H9 (cell line): ENCODE results near the gene ZNF786. TPM values are rescaled to one million over a fixed set of nuclear protein-coding genes. Genes with fewer than 3 reads are reported as not detected.

Source experiments
- DNase-seq: peaks from one replicate; pipeline ENCODE4 v3.0.0-alpha.2; 2017
- H2AFZ ChIP-seq: one replicate; pipeline ENCODE4 v1.6.1; 2013; ENCODE audit warnings: mild to moderate bottlenecking, low read length, control low read depth, moderate library complexity
- H2AK5ac ChIP-seq: 2 replicates; pipeline ENCODE4 v1.6.1; 2013; ENCODE audit warnings: low read length, control low read depth, mixed read lengths; ENCODE audit not compliant: insufficient read length
- H2BK120ac ChIP-seq: one replicate; pipeline ENCODE4 v1.6.1; 2013; ENCODE audit warnings: low read depth, mild to moderate bottlenecking, low read length, control low read depth, inconsistent platforms; ENCODE audit not compliant: poor library complexity, severe bottlenecking
- H2BK12ac ChIP-seq: 2 replicates; pipeline ENCODE4 v1.6.1; 2013; ENCODE audit warnings: low read length, control low read depth, mixed read lengths, low read depth; ENCODE audit not compliant: insufficient read length
- H2BK15ac ChIP-seq: 2 replicates; pipeline ENCODE4 v1.6.1; 2013; ENCODE audit warnings: low read depth, low read length, control low read depth
- H2BK20ac ChIP-seq: one replicate; pipeline ENCODE4 v1.6.1; 2013; ENCODE audit warnings: low read depth, mild to moderate bottlenecking, low read length, control low read depth, inconsistent platforms; ENCODE audit not compliant: poor library complexity, severe bottlenecking
- H2BK5ac ChIP-seq: 2 replicates; pipeline ENCODE4 v1.6.1; 2013; ENCODE audit warnings: low read length, control low read depth, mixed read lengths; ENCODE audit not compliant: insufficient read length
- H3K14ac ChIP-seq: 2 replicates; pipeline ENCODE4 v1.6.1; 2013; ENCODE audit warnings: low read length, control low read depth; ENCODE audit not compliant: insufficient read depth
- H3K18ac ChIP-seq: 2 replicates; pipeline ENCODE4 v1.6.1; 2013; ENCODE audit warnings: low read depth, mild to moderate bottlenecking, mixed read lengths, low read length, control low read depth; ENCODE audit not compliant: insufficient read length
- H3K23ac ChIP-seq: 2 replicates; pipeline ENCODE4 v1.6.1; 2013; ENCODE audit warnings: low read length, control low read depth, mixed read lengths, low read depth; ENCODE audit not compliant: insufficient read length
- H3K23me2 ChIP-seq: 2 replicates; pipeline ENCODE4 v1.6.1; 2013; ENCODE audit warnings: low read depth, mild to moderate bottlenecking, mixed read lengths, low read length, control low read depth; ENCODE audit not compliant: insufficient read length, poor library complexity, severe bottlenecking
- H3K27ac ChIP-seq: 2 replicates; pipeline ENCODE4 v1.5.1; 2013; ENCODE audit warnings: low read length, control low read depth, mixed read lengths, low read depth; ENCODE audit not compliant: insufficient read length
- H3K27me3 ChIP-seq: 2 replicates; pipeline ENCODE4 v1.6.1; 2013; ENCODE audit warnings: low read length, control low read depth, inconsistent platforms; ENCODE audit not compliant: insufficient read depth
- H3K4ac ChIP-seq: 2 replicates; pipeline ENCODE4 v1.6.1; 2013; ENCODE audit warnings: low read depth, mild to moderate bottlenecking, control low read depth, inconsistent platforms, low read length, moderate library complexity
- H3K4me1 ChIP-seq: 2 replicates; pipeline ENCODE4 v1.6.1; 2013; ENCODE audit warnings: low read length, control low read depth, inconsistent platforms; ENCODE audit not compliant: insufficient read depth
- H3K4me2 ChIP-seq: 2 replicates; pipeline ENCODE4 v1.6.1; 2013; ENCODE audit warnings: low read length, control low read depth, mixed read lengths; ENCODE audit not compliant: insufficient read length, insufficient read depth
- H3K56ac ChIP-seq: 2 replicates; pipeline ENCODE4 v1.6.1; 2013; ENCODE audit warnings: low read depth, mild to moderate bottlenecking, mixed read lengths, low read length, control low read depth; ENCODE audit not compliant: insufficient read length
- H3K79me1 ChIP-seq: 2 replicates; pipeline ENCODE4 v1.6.1; 2013; ENCODE audit warnings: low read depth, mild to moderate bottlenecking, moderate library complexity, low read length, control low read depth, inconsistent platforms; ENCODE audit not compliant: insufficient read depth, poor library complexity, severe bottlenecking
- H3K79me2 ChIP-seq: 2 replicates; pipeline ENCODE4 v1.6.1; 2013; ENCODE audit warnings: low read length, control low read depth, inconsistent platforms; ENCODE audit not compliant: insufficient read depth
- H3K9ac ChIP-seq: 2 replicates; pipeline ENCODE4 v1.6.1; 2013; ENCODE audit warnings: low read length, control low read depth, mixed read lengths; ENCODE audit not compliant: insufficient read length; ENCODE audit errors: extremely low read depth
- H3K9me3 ChIP-seq: one replicate; pipeline ENCODE4 v1.6.1; 2013; ENCODE audit warnings: low read depth, low read length, inconsistent platforms; ENCODE audit not compliant: control insufficient read depth
- H3T11ph ChIP-seq: one replicate; pipeline ENCODE4 v1.6.1; 2013; ENCODE audit warnings: mild to moderate bottlenecking, low read length, control low read depth, inconsistent platforms
- H4K20me1 ChIP-seq: one replicate; pipeline ENCODE4 v1.6.1; 2013; ENCODE audit not compliant: control insufficient read depth, insufficient read length, insufficient read depth
- H4K5ac ChIP-seq: 2 replicates; pipeline ENCODE4 v1.6.1; 2013; ENCODE audit warnings: low read depth, mild to moderate bottlenecking, mixed read lengths, low read length, control low read depth; ENCODE audit not compliant: insufficient read length
- H4K8ac ChIP-seq: replicated peaks from 2 replicates; pipeline ENCODE4 v1.6.1; 2013; ENCODE audit warnings: low read length, control low read depth, mixed read lengths, low read depth; ENCODE audit not compliant: insufficient read length
- H4K91ac ChIP-seq: 2 replicates; pipeline ENCODE4 v1.6.1; 2013; ENCODE audit warnings: low read depth, mild to moderate bottlenecking, moderate library complexity, mixed read lengths, low read length, control low read depth; ENCODE audit not compliant: insufficient read length
- H3K27ac Mint-ChIP-seq, 3 experiments: 2 replicates in 2 of 3; 3 replicates in 1 of 3; pipeline ENCODE4 v1.8.0; 2020 to 2021; ENCODE audit warnings: mixed read lengths in 3 of 3, mild to moderate bottlenecking in 1 of 3, moderate library complexity in 1 of 3
- H3K27me3 Mint-ChIP-seq: 2 replicates; pipeline ENCODE4 v1.8.0; 2021; ENCODE audit warnings: low read depth, mild to moderate bottlenecking, moderate library complexity, mixed read lengths
- H3K36me3 Mint-ChIP-seq, 3 experiments: 2 replicates in 2 of 3; 3 replicates in 1 of 3; pipeline ENCODE4 v1.8.0; 2020 to 2021; ENCODE audit warnings: low read depth in 3 of 3, mixed read lengths in 3 of 3; ENCODE audit not compliant: insufficient read depth in 1 of 3
- H3K4me1 Mint-ChIP-seq, 2 experiments: 2 replicates each; pipeline ENCODE4 v1.8.0; 2020; ENCODE audit warnings: mixed read lengths in 2 of 2
- H3K4me3 Mint-ChIP-seq, 2 experiments: 2 replicates in 1 of 2; 3 replicates in 1 of 2; pipeline ENCODE4 v1.8.0; 2020 to 2021; ENCODE audit warnings: mild to moderate bottlenecking in 2 of 2, mixed read lengths in 2 of 2, moderate library complexity in 1 of 2
- H3K9me3 Mint-ChIP-seq, 2 experiments: 2 replicates in 1 of 2; 3 replicates in 1 of 2; pipeline ENCODE4 v1.8.0; 2020; ENCODE audit warnings: mild to moderate bottlenecking in 2 of 2, mixed read lengths in 2 of 2, moderate library complexity in 1 of 2
- CTCF ChIP-seq: fragments of 200-600 bp; sonication (generic); conservative IDR thresholded peaks from 3 replicates; pipeline ENCODE4 v1.8.0; 2021; ENCODE audit warnings: antibody characterized with exemption, mild to moderate bottlenecking
- WGBS: extraction: QIAGEN DNeasy Blood & Tissue Kit; methylation state at CpG from one replicate; pipeline ENCODE4 v1.1.7; 2013; ENCODE audit warnings: missing lambda C conversion rate, low lambda C conversion rate, mixed read lengths; ENCODE audit not compliant: insufficient read length; ENCODE audit errors: extremely low coverage; 5-methylcytosine and 5-hydroxymethylcytosine counted together
- total RNA-seq: library from RNA; stranded (reverse); gene quantifications from 2 replicates; pipeline ENCODE4 v1.2.1, GENCODE V29; 2021

Gene ZNF786
- total RNA-seq, 1 experiment from 2014 or later, result 25.1 TPM

GRCh38 chr7:149060156-149060555 is 30.4 kb downstream of the ZNF786 start:
- peak overlapping the region; percentile 21 to 91 (median 83); a peak in 6 of 7 replicates for H3K27ac Mint-ChIP-seq
- H3K14ac ChIP-seq, result no peak overlapping the region
- H3K4me2 ChIP-seq, result no peak overlapping the region

More at GRCh38 chr7:149060156-149060555, 30.4 kb downstream of the ZNF786 start:
- WGBS, result no CpG with 5 or more reads among the region's 1 CpG
- Mint-ChIP-seq H3K4me3 (no peak overlapping the region), H3K9me3 (peaks cover 3 to 6% of the 10 kb centered on the region in 2 experiments; a peak in 2 of 5 replicates), H3K27me3 (peaks cover 2% of the 10 kb centered on the region; the same call in 1 of the 2 replicates), H3K36me3 (no peaks in the 10 kb centered on the region), H3K4me1 (peaks cover 3 to 7% of the 10 kb centered on the region in 2 experiments; a peak in 2 of 4 replicates)
- no peak overlapping the region for H2BK20ac ChIP-seq
- H3K23me2 ChIP-seq, result peaks cover under 1% of the 10 kb centered on the region
- no peak overlapping the region for H3K23ac ChIP-seq
- no peak overlapping the region for H2BK15ac ChIP-seq
- H2BK5ac ChIP-seq, result no peak overlapping the region
- no peaks in the 10 kb centered on the region for H3K27me3 ChIP-seq
- no peak overlapping the region for H2BK12ac ChIP-seq
- no peak overlapping the region for H4K8ac ChIP-seq
- no peaks in the 10 kb centered on the region for H4K20me1 ChIP-seq
- no peak overlapping the region for H4K91ac ChIP-seq
- H3K27ac ChIP-seq, result no peak overlapping the region
- H4K5ac ChIP-seq, result no peak overlapping the region
- H3K18ac ChIP-seq, result no peak overlapping the region
- H3K56ac ChIP-seq, result no peak overlapping the region
- H2AFZ ChIP-seq, result no peak overlapping the region
- H2BK120ac ChIP-seq, result no peak overlapping the region
- H3K9me3 ChIP-seq, result no peaks in the 10 kb centered on the region
- H3T11ph ChIP-seq, result no peak overlapping the region
- H3K79me1 ChIP-seq, result no peaks in the 10 kb centered on the region
- DNase-seq, result no peak
- H3K4me1 ChIP-seq, result no peaks in the 10 kb centered on the region
- H2AK5ac ChIP-seq, result no peak overlapping the region
- no peak overlapping the region for H3K9ac ChIP-seq
- TF ChIP-seq CTCF, result no peak
- H3K4ac ChIP-seq, result no peak overlapping the region
- no peaks in the 10 kb centered on the region for H3K79me2 ChIP-seq
